ENCODE data around the gene CMIP.
A peak's percentile ranks its signal among the peaks of the same experiment; 100 is the strongest.

The CMIP gene

GRCh38 chr16:81539759-81540472, 95.3 kb downstream of the CMIP start:
- DNase-seq = no peak

- DNase-seq = no peak
These were observed 96.7 kb downstream of the CMIP start for GRCh38 chr16:81541314-81541713.

DNA sequence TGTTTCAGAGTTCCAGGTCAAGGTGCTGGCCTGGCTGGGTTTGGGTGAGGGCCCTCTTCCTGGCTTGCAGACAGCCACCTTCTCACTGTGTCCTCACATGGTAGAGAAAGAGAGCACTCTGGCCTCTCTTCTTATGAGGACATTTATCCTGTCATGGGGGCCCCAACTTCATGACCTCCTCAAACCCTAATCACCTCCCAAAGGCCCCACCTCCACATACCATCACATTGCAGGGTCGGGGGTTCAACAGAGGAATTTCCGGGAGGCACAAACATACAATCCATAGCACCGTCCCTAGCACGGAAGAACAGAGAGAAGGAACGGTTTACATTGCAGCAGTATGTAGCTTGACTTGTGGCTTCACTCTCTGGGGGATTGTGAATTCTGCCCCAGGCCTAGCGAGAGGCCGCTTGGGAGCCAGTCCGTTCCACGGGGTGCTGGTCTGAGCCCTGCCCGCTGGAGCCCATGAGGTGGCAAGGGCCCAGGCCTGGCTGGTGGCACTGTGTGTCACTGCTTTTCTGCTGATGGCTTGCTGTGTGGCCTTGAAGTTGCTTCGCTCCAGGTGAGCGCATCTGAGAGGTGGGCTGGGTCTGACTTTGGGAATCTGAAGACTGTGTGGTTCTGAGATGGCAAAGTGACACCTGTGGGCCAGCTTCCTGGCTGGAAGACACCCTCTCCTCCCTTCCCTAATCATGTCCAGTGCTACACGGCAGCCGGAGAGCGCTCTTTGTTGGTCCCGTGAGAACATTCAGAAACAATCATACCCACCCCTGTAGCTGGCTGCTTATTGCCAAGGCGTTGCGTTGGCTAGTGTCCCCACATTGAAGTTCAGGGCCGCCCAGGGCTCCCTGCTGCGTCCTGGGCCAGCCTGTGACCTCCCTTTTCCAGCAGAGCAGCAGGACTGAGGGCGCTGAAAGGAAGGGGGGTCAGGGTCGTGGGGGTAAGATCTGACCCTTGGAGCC, 98.3 kb downstream of the CMIP start:
- no peak for DNase-seq

- DNase-seq = no peak
These were observed 99.0 kb downstream of the CMIP start for GRCh38 chr16:81543571-81543970.

DNA sequence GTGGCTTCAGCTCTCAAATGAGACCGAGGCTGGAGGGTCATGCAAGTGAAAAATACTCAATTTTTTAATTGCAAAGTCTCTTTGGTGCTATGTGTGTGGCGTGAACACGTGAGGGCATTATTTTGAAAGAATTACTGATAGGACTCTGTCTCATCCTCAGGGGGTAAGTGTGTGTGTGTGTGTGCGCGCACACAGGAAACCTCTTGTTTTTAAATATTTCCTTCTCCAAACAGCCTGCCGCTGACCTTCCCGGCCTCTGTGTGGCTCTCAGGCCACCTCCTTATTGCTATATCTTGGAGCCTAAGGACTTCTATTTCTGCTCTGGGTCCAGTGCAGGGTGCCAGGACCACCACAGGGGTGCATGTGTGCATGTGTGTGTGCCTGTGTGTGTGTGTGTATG, 99.7 kb downstream of the CMIP start:
- DNase-seq = no peak

DNA sequence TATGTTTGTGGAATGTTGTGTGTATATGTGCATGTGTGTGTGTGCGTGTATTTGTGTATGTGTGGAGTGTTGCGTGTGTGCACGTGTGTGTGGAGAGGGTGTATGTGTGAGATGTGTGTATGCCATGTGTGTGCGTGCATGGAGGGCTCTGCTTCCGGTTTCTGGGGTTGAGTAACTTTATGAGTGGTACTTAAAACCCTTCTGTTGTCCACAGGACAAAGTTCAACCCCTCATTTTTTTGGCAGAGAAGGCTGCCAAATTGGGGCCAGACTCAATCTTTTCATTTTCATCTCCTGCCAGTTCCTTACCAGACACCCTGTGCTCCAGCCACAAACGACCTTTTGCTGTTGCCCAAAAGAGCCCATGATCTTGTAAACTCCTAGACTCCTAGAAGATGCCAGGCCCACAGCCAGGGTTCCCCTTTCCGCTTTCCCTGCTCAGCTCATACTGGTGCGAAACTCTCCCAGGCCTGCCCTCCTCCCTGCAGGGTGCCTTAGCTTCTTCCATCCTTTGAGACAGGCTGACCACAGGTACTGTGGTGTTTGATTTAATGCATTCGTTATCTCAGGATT, 100.2 kb downstream of the CMIP start:
- DNase-seq = no peak

DNA sequence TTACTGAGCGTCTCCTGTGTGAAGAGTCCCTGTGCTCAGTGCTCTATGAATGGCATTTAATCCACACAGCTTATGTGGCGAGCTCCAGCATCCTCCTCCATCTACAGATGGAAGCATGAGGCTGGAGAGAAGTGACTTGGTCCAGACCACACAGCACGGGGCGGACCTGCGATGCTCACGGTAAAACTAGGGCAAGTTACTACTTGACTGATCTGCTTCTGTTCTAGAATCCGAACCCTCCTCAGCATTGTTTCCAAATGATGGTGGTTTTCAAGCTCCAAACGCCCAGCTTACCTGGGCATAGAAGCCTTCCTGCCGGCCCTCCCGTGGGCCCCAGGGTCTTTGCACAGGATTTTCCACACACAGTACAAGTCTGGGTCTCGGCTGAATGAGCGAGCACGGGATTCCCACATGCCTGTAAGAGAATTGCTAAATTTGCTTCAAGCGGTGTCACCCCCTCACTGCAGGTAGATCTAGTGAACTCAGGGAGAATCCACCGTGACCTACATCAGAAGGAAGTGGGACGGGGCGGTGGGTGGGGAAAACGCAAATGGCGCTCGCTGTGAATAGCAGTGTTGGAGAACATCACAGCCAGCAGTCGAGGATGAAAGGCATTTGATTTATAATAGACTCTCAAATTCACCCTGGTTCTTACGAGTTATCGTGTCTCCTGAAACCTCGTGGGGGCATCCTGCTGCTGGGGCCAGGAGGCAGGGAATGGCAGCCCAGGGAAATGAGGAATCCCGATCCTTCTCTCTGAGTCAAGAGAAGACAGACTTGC, 101.1 kb downstream of the CMIP start:
- DNase-seq = no peak

DNA sequence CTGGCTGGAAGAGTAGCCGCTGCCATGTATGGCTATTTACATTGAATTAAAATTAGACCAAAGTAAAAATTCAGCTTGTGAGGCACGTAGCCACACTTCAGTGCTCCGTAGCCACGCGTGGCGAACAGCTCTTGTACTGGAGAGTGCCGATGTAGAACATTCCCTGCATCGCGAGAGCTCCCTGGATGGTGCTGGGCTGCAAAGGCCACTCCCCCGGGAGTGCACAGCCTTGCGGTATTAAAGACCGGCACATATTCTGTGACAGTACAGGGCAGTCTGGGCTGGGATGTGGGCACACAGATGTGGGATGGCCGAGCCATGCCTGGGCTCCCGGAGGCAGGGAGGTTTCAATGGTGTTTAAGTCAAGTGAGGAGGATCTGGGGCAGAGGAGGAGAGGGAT, 102.2 kb downstream of the CMIP start:
- DNase-seq = no peak

GRCh38 chr16:81547194-81547938, 102.8 kb downstream of the CMIP start:
- DNase-seq = no peak

DNA sequence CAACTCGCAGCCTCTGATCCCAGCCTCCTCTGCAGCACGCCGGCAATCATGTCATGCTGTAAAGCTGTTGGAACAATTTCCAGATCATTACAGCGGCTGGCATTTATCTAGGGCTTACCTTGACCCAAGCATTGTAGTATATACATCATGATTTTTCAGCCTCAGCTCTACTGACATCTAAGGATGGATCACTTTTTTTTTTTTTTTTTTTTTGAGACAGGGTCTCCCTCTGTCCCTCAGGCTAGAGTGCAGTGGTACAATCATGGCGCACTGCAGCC, 103.3 kb downstream of the CMIP start:
- no peak for DNase-seq

- DNase-seq = no peak
These were observed 103.9 kb downstream of the CMIP start for GRCh38 chr16:81548551-81548875.

DNA sequence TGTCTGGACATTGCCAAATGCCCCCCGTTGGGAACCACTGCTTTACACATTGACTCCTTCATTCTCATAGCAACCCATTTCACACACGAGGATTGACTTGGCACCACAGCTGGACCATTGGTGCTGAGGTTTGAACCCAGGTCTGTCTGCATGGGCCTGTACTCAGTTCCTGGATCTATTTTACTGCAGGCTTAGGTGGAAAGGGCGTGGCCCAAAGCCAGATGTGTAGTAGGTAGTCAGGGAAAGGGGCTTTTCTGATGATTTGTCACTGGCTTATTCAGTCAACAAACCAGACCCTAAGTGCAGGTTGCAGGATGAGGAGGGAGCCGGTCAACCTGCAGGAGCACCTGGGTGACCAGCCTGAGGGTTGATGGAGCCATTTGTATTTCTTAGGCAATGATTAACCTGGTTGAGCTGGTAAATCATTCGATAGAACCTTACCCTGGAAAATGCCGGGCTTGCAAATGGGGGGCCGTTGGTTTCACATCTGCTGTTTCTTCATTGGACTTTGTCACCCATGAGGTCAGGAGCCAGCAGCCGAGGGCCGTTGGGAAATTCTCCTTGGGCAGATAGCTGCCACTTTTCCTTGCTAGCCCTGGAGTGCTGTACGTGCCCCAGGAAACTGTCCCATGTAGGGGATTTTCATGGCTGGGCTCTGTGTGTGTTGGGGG, 104.4 kb downstream of the CMIP start:
- DNase-seq = no peak

- no peak for DNase-seq
These were observed 105.2 kb downstream of the CMIP start for GRCh38 chr16:81549547-81550431.

- DNase-seq = no peak
These were observed 105.8 kb downstream of the CMIP start for GRCh38 chr16:81550432-81550808.

DNA sequence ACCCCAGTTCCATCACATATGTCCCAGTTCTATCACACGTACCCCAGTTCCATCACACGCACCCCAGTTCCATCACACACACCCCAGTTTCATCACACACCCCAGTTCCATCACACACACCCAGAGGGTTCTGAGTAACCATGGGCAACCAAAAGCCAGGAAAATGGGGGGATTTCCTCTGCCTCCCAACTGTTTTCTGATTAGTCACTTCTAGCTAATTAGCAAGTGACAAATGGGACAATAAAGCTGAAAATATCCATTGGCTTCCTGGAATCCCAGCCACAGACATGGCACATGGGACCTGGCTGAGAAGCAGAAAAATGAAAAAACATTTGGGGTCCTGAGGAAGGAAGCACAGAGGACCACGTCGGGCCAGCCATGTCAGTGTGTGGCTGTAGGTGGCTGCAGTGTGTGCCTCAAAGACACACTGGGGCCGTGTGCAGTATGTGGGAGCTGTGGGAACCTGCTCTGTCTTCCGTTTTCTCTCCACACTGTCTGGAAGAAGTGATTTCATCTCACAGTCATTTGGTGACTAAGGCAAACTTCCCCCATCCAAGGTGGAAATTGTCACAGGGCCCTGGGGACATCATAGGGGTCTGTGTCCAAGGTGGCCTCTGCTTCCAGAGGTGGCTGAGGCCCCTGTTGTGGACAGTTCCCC, 106.7 kb downstream of the CMIP start:
- no peak for DNase-seq

- DNase-seq = no peak
These were observed 107.3 kb downstream of the CMIP start for GRCh38 chr16:81551821-81552304.

- DNase-seq = no peak
These were observed 108.1 kb downstream of the CMIP start for GRCh38 chr16:81552743-81553079.

DNA sequence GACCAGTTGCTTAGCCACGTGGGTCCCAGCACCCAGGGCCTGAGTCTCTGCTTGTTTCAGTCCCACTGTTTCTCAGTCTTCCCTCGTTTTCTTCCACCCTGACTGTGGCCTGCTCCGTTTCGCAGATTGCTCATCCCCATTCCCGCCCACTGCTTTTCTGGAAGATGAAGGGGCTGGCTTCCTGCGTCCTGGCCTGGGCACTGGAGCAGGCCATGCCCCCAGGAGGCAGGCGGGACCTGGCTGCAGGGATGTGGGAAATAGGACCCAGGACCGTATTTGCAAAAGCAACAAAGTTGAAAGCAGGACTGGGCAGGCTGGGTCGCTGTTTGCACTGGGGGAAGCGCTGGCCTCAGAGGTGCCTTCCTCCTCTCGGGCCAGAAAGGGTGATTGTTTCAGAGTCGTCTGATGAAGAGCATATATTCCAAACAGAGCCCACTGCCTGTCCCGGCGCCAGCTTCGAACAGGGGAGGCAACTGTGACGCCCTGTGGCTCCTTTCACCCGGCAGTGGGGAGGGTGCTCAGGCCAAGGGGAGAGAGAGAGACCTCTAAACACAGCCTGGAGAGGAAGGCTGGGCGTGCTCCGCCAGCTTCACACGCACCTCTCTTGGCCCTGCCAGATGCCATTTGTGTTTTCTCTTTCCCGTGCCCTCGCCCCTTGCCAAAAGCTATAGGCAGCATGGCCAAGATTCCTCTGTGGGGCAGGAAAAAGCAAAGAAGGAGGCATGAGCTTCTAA, 108.6 kb downstream of the CMIP start:
- DNase-seq = peak; percentile 30

DNA sequence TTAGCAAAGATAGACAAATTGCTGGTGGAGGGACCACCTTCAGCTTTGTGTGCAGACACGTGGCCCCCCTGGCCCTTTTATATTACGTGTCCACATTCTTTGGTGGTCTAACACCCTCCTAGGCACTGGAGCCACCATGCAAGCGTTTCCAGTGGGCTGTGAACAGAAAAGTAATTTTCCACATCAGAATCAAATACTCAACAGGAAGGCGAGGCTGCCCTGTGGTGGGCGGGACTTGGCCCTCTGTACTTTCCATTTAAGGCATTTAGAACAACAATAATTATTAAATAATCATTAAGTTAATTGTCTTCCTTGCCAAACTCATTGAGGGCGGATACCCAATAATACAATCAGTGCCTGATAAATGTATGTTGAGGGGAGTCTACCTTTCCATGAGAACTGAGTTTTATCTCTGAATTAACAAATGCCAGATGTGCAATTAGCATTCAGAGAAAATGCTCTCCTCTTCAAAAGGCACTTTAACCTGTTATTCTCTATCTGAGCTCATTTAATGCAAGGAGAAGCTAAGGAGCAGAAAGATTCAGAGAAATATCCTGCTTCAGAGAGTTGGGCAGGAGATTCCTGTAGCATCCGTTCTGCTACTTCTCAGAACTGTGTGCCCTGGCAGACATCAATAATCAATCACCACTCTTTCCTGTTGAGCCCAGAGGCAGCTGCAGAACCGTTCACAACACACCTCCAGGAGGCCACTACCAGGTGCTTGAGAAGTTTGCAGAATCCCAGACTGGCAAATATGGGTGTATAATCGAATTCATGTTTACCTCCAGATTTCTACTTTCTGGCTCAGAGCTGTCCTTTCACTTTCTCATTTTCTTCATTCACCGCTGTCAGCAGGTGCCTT, 109.4 kb downstream of the CMIP start:
- DNase-seq = no peak

Data from NCI-H446 treated with DMSO at 0.1 percent for 48 hours (cell line).